Measurements from ENCODE around the gene ANKRD39. TPM values are rescaled to one million over a fixed set of nuclear protein-coding genes. Genes with fewer than 3 reads are reported as not detected.

ANKRD39 gene
- total and polyA plus RNA-seq, 2 experiments from 2014 or later: 17.5 to 32.0 TPM

DNA sequence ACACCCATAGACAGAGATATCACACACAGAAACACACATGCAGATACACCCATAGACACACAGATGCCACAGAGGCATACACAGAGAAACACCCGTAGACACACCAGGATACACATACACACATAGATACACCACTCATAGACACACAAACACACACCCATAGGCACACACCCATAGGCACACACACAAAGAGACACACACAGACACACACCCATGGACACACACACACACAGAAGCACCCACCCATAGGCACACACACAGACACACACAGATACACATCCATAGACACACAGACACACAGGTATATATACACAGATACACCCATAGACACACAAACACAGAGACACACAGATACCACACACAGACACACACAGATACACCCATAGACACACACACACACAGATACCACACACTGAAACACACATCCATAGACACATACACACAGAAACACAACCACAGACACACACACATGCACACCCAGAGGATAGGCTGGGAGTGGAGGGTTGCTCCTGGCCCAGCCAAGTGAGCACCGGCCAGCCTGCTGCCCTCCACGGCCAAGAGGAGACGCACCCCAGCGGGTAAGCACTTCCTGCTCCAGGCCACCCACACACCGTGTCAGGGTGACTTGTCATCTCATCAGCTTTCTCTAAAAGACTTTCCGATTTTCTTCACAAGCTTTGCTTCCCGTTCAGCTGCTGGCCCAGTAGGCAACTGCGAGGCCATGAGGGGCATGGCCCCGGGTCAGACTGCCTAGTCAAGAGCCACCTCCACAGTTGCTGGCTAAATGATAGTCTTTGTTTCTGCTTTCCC, 55.8 kb downstream of the ANKRD39 start (continued):
- TF ChIP-seq, protein P1, sequence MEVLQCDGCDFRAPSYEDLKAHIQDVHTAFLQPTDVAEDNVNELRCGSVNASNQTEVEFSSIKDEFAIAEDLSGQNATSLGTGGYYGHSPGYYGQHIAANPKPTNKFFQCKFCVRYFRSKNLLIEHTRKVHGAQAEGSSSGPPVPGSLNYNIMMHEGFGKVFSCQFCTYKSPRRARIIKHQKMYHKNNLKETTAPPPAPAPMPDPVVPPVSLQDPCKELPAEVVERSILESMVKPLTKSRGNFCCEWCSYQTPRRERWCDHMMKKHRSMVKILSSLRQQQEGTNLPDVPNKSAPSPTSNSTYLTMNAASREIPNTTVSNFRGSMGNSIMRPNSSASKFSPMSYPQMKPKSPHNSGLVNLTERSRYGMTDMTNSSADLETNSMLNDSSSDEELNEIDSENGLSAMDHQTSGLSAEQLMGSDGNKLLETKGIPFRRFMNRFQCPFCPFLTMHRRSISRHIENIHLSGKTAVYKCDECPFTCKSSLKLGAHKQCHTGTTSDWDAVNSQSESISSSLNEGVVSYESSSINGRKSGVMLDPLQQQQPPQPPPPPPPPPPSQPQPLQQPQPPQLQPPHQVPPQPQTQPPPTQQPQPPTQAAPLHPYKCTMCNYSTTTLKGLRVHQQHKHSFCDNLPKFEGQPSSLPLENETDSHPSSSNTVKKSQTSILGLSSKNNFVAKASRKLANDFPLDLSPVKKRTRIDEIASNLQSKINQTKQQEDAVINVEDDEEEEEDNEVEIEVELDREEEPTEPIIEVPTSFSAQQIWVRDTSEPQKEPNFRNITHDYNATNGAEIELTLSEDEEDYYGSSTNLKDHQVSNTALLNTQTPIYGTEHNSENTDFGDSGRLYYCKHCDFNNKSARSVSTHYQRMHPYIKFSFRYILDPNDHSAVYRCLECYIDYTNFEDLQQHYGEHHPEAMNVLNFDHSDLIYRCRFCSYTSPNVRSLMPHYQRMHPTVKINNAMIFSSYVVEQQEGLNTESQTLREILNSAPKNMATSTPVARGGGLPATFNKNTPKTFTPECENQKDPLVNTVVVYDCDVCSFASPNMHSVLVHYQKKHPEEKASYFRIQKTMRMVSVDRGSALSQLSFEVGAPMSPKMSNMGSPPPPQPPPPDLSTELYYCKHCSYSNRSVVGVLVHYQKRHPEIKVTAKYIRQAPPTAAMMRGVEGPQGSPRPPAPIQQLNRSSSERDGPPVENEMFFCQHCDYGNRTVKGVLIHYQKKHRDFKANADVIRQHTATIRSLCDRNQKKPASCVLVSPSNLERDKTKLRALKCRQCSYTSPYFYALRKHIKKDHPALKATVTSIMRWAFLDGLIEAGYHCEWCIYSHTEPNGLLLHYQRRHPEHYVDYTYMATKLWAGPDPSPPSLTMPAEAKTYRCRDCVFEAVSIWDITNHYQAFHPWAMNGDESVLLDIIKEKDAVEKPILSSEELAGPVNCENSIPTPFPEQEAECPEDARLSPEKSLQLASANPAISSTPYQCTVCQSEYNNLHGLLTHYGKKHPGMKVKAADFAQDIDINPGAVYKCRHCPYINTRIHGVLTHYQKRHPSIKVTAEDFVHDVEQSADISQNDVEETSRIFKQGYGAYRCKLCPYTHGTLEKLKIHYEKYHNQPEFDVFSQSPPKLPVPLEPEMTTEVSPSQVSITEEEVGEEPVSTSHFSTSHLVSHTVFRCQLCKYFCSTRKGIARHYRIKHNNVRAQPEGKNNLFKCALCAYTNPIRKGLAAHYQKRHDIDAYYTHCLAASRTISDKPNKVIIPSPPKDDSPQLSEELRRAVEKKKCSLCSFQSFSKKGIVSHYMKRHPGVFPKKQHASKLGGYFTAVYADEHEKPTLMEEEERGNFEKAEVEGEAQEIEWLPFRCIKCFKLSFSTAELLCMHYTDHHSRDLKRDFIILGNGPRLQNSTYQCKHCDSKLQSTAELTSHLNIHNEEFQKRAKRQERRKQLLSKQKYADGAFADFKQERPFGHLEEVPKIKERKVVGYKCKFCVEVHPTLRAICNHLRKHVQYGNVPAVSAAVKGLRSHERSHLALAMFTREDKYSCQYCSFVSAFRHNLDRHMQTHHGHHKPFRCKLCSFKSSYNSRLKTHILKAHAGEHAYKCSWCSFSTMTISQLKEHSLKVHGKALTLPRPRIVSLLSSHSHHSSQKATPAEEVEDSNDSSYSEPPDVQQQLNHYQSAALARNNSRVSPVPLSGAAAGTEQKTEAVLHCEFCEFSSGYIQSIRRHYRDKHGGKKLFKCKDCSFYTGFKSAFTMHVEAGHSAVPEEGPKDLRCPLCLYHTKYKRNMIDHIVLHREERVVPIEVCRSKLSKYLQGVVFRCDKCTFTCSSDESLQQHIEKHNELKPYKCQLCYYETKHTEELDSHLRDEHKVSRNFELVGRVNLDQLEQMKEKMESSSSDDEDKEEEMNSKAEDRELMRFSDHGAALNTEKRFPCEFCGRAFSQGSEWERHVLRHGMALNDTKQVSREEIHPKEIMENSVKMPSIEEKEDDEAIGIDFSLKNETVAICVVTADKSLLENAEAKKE (CRISPR knock-in tag; IDR thresholded peaks at IDR 0.05): no peak

- Histone ChIP-seq H3K4me2 (no peak overlapping the region), H3K4me1 (ENCODE audit: insufficient read depth) (no peaks in the 10 kb centered on the region), H2AFZ (no peak overlapping the region), H3K79me2 (replicated peaks; ENCODE audit: insufficient read depth) (no peaks in the 10 kb centered on the region), H3K36me3 (ENCODE audit: insufficient read depth) (no peaks in the 10 kb centered on the region), H3K4me3 (no peak overlapping the region), H3F3A (replicated peaks; ENCODE audit: low read depth) (no peaks in the 10 kb centered on the region; the same call in 1 of the 2 replicates), H3K9me2 (ENCODE audit: insufficient read depth) (no peaks in the 10 kb centered on the region), H3K27me3 (ENCODE audit: insufficient read depth) (no peaks in the 10 kb centered on the region), H3K27ac (ENCODE audit: low read depth) (peak overlapping the region; percentile 72; the same call in 1 of the 2 replicates), H4K20me1 (replicated peaks; ENCODE audit: insufficient read depth) (no peaks in the 10 kb centered on the region)
- TF ChIP-seq EZH2 (IDR thresholded peaks at IDR 0.05; ENCODE audit: low read depth, unreplicated experiment) (no peak), ZNF331 (CRISPR knock-in tag; IDR thresholded peaks at IDR 0.05; ENCODE audit: low read depth) (no peak), EZH2phosphoT487 (IDR thresholded peaks at IDR 0.05; ENCODE audit: unreplicated experiment) (no peak), CREB1 (CRISPR knock-in tag; IDR thresholded peaks at IDR 0.05; ENCODE audit: low read depth) (no peak), CTCF (conservative IDR thresholded peaks at IDR 0.05; ENCODE audit: low read depth in 2 of 2) (peak; percentile 77 to 92)
- H3K9me3 Mint-ChIP-seq: 0 out of 3 replicates have a peak, but pooled peaks cover 2% of the 10 kb centered on the region
- no peaks in the 10 kb centered on the region for H3K4me1 Mint-ChIP-seq
- ATAC-seq (peak; percentile 97), DNase-seq (ENCODE audit: low spot score) (peak; percentile 81)
- H3K36me3 Mint-ChIP-seq (ENCODE audit: low read depth): peaks cover 4% of the 10 kb centered on the region; the same call in 2 of the 3 replicates
- no peak overlapping the region for H3K27ac Mint-ChIP-seq
- no peak overlapping the region for H3K4me3 Mint-ChIP-seq
- peaks cover 5% of the 10 kb centered on the region for H3K27me3 Mint-ChIP-seq (ENCODE audit: insufficient read depth, low read depth, poor library complexity)
These were observed 56.6 kb downstream of the ANKRD39 start for GRCh38 chr2:96801005-96801785.

All from GM23338 (cell line).